ENCODE results near the gene GRHL1.

Gene GRHL1

DNA sequence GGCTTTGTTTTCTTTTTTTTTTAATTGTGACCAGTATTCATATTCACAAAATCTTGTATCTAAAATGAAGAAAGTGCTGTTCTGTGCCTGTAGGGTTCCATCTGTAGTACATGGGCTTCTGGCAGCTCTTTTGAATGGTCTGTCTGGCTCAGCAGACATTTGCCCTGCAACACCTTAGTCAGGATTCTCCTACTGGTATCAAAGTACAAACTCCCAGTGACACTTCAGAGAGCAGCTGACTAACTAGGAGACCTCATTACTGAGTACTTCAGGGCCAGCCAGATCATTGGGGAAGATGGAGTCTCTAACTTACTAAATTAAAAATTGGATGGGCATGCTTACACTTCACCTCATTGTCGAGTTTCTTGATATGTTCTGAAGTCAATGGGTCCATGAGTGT, 39.7 kb downstream of the GRHL1 start:
- no peaks in the 10 kb centered on the region for H4K20me1 ChIP-seq (ENCODE audit: control insufficient read depth, insufficient read depth, low read depth, low read length)
- H3K9me2 ChIP-seq (replicated peaks; ENCODE audit: control insufficient read depth, low read length): no peaks in the 10 kb centered on the region
- no peaks in the 10 kb centered on the region for H3K36me3 ChIP-seq (ENCODE audit: control insufficient read depth, low read length)
- no peaks in the 10 kb centered on the region for H3F3A ChIP-seq (ENCODE audit: control insufficient read depth, insufficient read depth)
- H3K27me3 ChIP-seq (ENCODE audit: control insufficient read depth, low read length): no peaks in the 10 kb centered on the region
- H3K4me2 ChIP-seq (ENCODE audit: low read length): no peak overlapping the region
- no peaks in the 10 kb centered on the region for H3K4me1 ChIP-seq (ENCODE audit: control insufficient read depth, low read length)
- H3K27ac ChIP-seq (ENCODE audit: low read depth, low read length): no peak overlapping the region
- no peaks in the 10 kb centered on the region for H3K9me3 ChIP-seq (ENCODE audit: control insufficient read depth, insufficient read depth, low read length)
- H3K4me3 ChIP-seq (ENCODE audit: low read length): no peak overlapping the region
- TF ChIP-seq, protein P1, sequence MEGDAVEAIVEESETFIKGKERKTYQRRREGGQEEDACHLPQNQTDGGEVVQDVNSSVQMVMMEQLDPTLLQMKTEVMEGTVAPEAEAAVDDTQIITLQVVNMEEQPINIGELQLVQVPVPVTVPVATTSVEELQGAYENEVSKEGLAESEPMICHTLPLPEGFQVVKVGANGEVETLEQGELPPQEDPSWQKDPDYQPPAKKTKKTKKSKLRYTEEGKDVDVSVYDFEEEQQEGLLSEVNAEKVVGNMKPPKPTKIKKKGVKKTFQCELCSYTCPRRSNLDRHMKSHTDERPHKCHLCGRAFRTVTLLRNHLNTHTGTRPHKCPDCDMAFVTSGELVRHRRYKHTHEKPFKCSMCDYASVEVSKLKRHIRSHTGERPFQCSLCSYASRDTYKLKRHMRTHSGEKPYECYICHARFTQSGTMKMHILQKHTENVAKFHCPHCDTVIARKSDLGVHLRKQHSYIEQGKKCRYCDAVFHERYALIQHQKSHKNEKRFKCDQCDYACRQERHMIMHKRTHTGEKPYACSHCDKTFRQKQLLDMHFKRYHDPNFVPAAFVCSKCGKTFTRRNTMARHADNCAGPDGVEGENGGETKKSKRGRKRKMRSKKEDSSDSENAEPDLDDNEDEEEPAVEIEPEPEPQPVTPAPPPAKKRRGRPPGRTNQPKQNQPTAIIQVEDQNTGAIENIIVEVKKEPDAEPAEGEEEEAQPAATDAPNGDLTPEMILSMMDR (IDR thresholded peaks at IDR 0.05; ENCODE audit: low read depth, low read length, poor library complexity, severe bottlenecking): no peak
- no peak for TF ChIP-seq EZH2phosphoT487 (IDR thresholded peaks at IDR 0.05; ENCODE audit: borderline replicate concordance, low read length)
- H3K79me2 ChIP-seq (ENCODE audit: control insufficient read depth, low read length): no peaks in the 10 kb centered on the region

DNA sequence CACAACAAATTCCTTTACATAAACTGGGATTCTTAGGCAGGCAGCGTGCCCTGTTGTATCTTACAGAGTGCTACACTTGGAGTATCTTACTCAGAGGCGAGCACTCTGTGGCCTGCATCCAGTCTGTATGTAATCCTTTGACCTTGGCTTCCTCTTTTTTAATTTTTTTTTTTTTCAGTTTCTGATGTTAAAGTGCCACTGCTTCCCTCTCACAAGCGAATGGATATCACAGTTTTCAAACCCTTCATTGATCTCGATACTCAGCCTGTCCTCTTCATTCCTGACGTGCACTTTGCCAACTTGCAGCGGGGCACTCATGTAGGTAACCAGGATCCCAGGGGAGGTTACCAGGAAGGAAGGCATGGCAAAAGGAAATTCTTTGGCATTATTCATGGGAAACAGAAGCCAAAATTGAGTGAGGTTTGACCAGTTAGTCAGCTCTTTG, 40.4 kb downstream of the GRHL1 start:
- Histone ChIP-seq H3K27me3 (ENCODE audit: control insufficient read depth, low read length) (no peaks in the 10 kb centered on the region), H3K4me2 (ENCODE audit: low read length) (no peak overlapping the region), H3K9me2 (replicated peaks; ENCODE audit: control insufficient read depth, low read length) (no peaks in the 10 kb centered on the region), H3K27ac (ENCODE audit: low read depth, low read length) (no peak overlapping the region), H3K4me1 (ENCODE audit: control insufficient read depth, low read length) (no peaks in the 10 kb centered on the region), H3K36me3 (ENCODE audit: control insufficient read depth, low read length) (no peaks in the 10 kb centered on the region), H4K20me1 (ENCODE audit: control insufficient read depth, insufficient read depth, low read depth, low read length) (no peaks in the 10 kb centered on the region), H3K9me3 (ENCODE audit: control insufficient read depth, insufficient read depth, low read length) (no peaks in the 10 kb centered on the region), H3K4me3 (ENCODE audit: low read length) (no peak overlapping the region), H3K79me2 (ENCODE audit: control insufficient read depth, low read length) (no peaks in the 10 kb centered on the region), H3F3A (ENCODE audit: control insufficient read depth, insufficient read depth) (no peaks in the 10 kb centered on the region)
- TF ChIP-seq, protein P1 (IDR thresholded peaks at IDR 0.05; ENCODE audit: low read depth, low read length, poor library complexity, severe bottlenecking): no peak
- no peak for TF ChIP-seq EZH2phosphoT487 (IDR thresholded peaks at IDR 0.05; ENCODE audit: borderline replicate concordance, low read length)

DNA sequence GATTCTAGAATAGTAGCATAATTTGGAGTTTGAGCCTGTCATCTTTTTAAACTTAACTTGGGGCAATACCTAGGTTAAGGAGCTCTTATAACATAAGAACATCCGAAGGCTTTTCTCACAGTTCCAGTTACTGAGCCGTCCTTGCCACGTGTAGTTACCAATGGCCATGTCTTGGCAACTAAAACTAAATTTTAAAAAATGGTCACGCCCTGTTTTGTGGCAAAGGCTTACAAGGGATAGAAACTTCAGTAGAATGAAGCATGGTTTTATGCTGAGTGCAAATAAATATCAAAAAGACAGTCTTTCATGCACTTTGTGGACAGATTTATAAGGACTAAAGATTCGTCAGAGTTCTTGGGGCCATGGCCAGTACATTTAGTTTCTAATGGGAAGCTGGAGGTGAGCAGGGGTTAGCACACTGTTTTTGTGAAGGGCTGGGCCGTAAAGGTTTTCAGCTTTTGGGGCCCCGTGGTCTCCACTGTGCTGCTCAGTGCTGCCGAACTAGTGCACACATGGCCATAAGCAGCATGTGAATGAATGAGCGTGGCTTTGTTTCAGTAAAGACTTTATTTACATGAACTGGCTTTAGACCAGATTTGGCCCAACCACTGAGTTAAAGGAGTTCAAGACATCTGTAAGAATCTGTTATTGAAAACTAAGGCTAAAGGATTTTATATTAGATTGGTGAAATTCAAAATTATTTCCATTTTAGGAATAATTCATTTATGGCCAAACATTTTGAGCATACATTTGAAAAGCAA, 41.1 kb downstream of the GRHL1 start:
- Histone ChIP-seq H3K9me3 (ENCODE audit: control insufficient read depth, insufficient read depth, low read length) (no peaks in the 10 kb centered on the region), H3K79me2 (ENCODE audit: control insufficient read depth, low read length) (no peaks in the 10 kb centered on the region), H3K4me1 (ENCODE audit: control insufficient read depth, low read length) (no peaks in the 10 kb centered on the region), H3K4me2 (ENCODE audit: low read length) (no peak overlapping the region), H3K27ac (ENCODE audit: low read depth, low read length) (no peak overlapping the region), H3K36me3 (ENCODE audit: control insufficient read depth, low read length) (no peaks in the 10 kb centered on the region), H3F3A (ENCODE audit: control insufficient read depth, insufficient read depth) (no peaks in the 10 kb centered on the region), H3K4me3 (ENCODE audit: low read length) (no peak overlapping the region), H3K9me2 (replicated peaks; ENCODE audit: control insufficient read depth, low read length) (no peaks in the 10 kb centered on the region), H3K27me3 (ENCODE audit: control insufficient read depth, low read length) (no peaks in the 10 kb centered on the region), H4K20me1 (ENCODE audit: control insufficient read depth, insufficient read depth, low read depth, low read length) (no peaks in the 10 kb centered on the region)
- TF ChIP-seq, protein P1 (IDR thresholded peaks at IDR 0.05; ENCODE audit: low read depth, low read length, poor library complexity, severe bottlenecking): no peak
- no peak for TF ChIP-seq EZH2phosphoT487 (IDR thresholded peaks at IDR 0.05; ENCODE audit: borderline replicate concordance, low read length)
